NK-92 (cell line): ENCODE results near the gene TLR6.

ENCODE experiments used
- DNase-seq: peaks from one replicate; lab custom pipeline; 2025; ENCODE audit not compliant: unreplicated experiment; lab: John Stamatoyannopoulos, UW

TLR6 gene

GRCh38 chr4:38856524-38857337 is at the start of gene TLR6:
TSS of gene TLR6 (minus strand) at chr4:38856817. CDS start at chr4:38829473, 27,344 bp downstream.
- no peak for DNase-seq

GRCh38 chr4:38905652-38906385 is 49.2 kb upstream of the TLR6 start:
- no peak for DNase-seq

GRCh38 chr4:38904682-38905081 is 48.1 kb upstream of the TLR6 start:
- no peak for DNase-seq

- DNase-seq: no peak
Observed at GRCh38 chr4:38904090-38904666, 47.6 kb upstream of the TLR6 start.

- no peak for DNase-seq
Observed at GRCh38 chr4:38902695-38903094, 46.1 kb upstream of the TLR6 start.

- no peak for DNase-seq
Observed at GRCh38 chr4:38902221-38902620, 45.6 kb upstream of the TLR6 start.

GRCh38 chr4:38898245-38898644 is 41.6 kb upstream of the TLR6 start:
- DNase-seq: no peak

- DNase-seq: no peak
Observed at GRCh38 chr4:38896940-38897339, 40.3 kb upstream of the TLR6 start.

- no peak for DNase-seq
Observed at GRCh38 chr4:38894322-38894982, 37.8 kb upstream of the TLR6 start.

GRCh38 chr4:38891051-38891983 is 34.7 kb upstream of the TLR6 start:
- no peak for DNase-seq

- no peak for DNase-seq
Observed at GRCh38 chr4:38889143-38889542, 32.5 kb upstream of the TLR6 start.

GRCh38 chr4:38884254-38884653 is 27.6 kb upstream of the TLR6 start:
- no peak for DNase-seq

GRCh38 chr4:38876636-38877035 is 20.0 kb upstream of the TLR6 start:
- DNase-seq: no peak

GRCh38 chr4:38873290-38873944 is 16.8 kb upstream of the TLR6 start:
- no peak for DNase-seq

GRCh38 chr4:38872620-38873019 is 16.0 kb upstream of the TLR6 start:
- DNase-seq: no peak

- no peak for DNase-seq
Observed at GRCh38 chr4:38871593-38871992, 15.0 kb upstream of the TLR6 start.

GRCh38 chr4:38870098-38870808 is 13.6 kb upstream of the TLR6 start:
- no peak for DNase-seq

- DNase-seq: no peak
Observed at GRCh38 chr4:38869511-38869910, 12.9 kb upstream of the TLR6 start.
